ENCODE results near the gene COX10. TPM values are rescaled to one million over a fixed set of nuclear protein-coding genes. Genes with fewer than 3 reads are reported as not detected.

Gene COX10
- total RNA-seq, 2 donors from 2014 or later: 8.7 to 26.5 TPM

GRCh38 chr17:14204084-14204483 lies 134.8 kb downstream of the COX10 start:
- H3K27ac ChIP-seq: no peak overlapping the region
- H3K4me1 ChIP-seq (ENCODE audit: control insufficient read depth in 1 of 2, low read depth in 2 of 2): no peaks in the 10 kb centered on the region
- H3K27me3 ChIP-seq (replicated peaks; ENCODE audit: insufficient read depth): no peaks in the 10 kb centered on the region
- peaks cover 5% of the 10 kb centered on the region for H3K36me3 ChIP-seq
- H3K4me3 ChIP-seq: no peak overlapping the region
- DNase-seq (ENCODE audit: low spot score) (no peak), ATAC-seq (ENCODE audit: insufficient number of reproducible peaks, low FRiP score, low read depth) (no peak)
- TF ChIP-seq CTCF (IDR thresholded peaks at IDR 0.05): no peak
- H3K9me3 ChIP-seq: no peaks in the 10 kb centered on the region

- Histone ChIP-seq H3K27me3 (replicated peaks; ENCODE audit: insufficient read depth) (no peaks in the 10 kb centered on the region), H3K4me1 (ENCODE audit: control insufficient read depth in 1 of 2, low read depth in 2 of 2) (no peaks in the 10 kb centered on the region), H3K36me3 (peaks cover 5% of the 10 kb centered on the region), H3K27ac (no peak overlapping the region), H3K4me3 (no peak overlapping the region), H3K9me3 (no peaks in the 10 kb centered on the region)
- TF ChIP-seq CTCF (IDR thresholded peaks at IDR 0.05): no peak
- ATAC-seq (ENCODE audit: insufficient number of reproducible peaks, low FRiP score, low read depth): no peak
- DNase-seq (ENCODE audit: low spot score): no peak
Observed at GRCh38 chr17:14204546-14204945, 135.2 kb downstream of the COX10 start.

GRCh38 chr17:14205380-14205779 lies 136.1 kb downstream of the COX10 start:
- no peak for ATAC-seq (ENCODE audit: insufficient number of reproducible peaks, low FRiP score, low read depth)
- no peaks in the 10 kb centered on the region for H3K27me3 ChIP-seq (replicated peaks; ENCODE audit: insufficient read depth)
- no peak overlapping the region for H3K4me3 ChIP-seq
- H3K9me3 ChIP-seq: no peaks in the 10 kb centered on the region
- no peak for DNase-seq (ENCODE audit: low spot score)
- H3K27ac ChIP-seq: no peak overlapping the region
- no peaks in the 10 kb centered on the region for H3K4me1 ChIP-seq (ENCODE audit: control insufficient read depth in 1 of 2, low read depth in 2 of 2)
- peaks cover 5% of the 10 kb centered on the region for H3K36me3 ChIP-seq
- no peak for TF ChIP-seq CTCF (IDR thresholded peaks at IDR 0.05)

GRCh38 chr17:14205992-14206461 lies 136.7 kb downstream of the COX10 start:
- Histone ChIP-seq H3K9me3 (no peaks in the 10 kb centered on the region), H3K27ac (no peak overlapping the region), H3K4me1 (ENCODE audit: control insufficient read depth in 1 of 2, low read depth in 2 of 2) (no peaks in the 10 kb centered on the region), H3K4me3 (no peak overlapping the region), H3K27me3 (replicated peaks; ENCODE audit: insufficient read depth) (no peaks in the 10 kb centered on the region), H3K36me3 (peaks cover 5% of the 10 kb centered on the region)
- ATAC-seq (ENCODE audit: insufficient number of reproducible peaks, low FRiP score, low read depth): no peak
- no peak for DNase-seq (ENCODE audit: low spot score)
- no peak for TF ChIP-seq CTCF (IDR thresholded peaks at IDR 0.05)

GRCh38 chr17:14206891-14207290 lies 137.6 kb downstream of the COX10 start:
- H3K9me3 ChIP-seq: no peaks in the 10 kb centered on the region
- DNase-seq (ENCODE audit: low spot score) (no peak), ATAC-seq (ENCODE audit: insufficient number of reproducible peaks, low FRiP score, low read depth) (no peak)
- H3K4me1 ChIP-seq (ENCODE audit: control insufficient read depth in 1 of 2, low read depth in 2 of 2): no peaks in the 10 kb centered on the region
- no peak overlapping the region for H3K4me3 ChIP-seq
- H3K27ac ChIP-seq: no peak overlapping the region
- TF ChIP-seq CTCF (IDR thresholded peaks at IDR 0.05): no peak
- H3K27me3 ChIP-seq (replicated peaks; ENCODE audit: insufficient read depth): no peaks in the 10 kb centered on the region
- peaks cover 5% of the 10 kb centered on the region for H3K36me3 ChIP-seq
